ENCODE measurements around the gene FAM72A. TPM values are rescaled to one million over a fixed set of nuclear protein-coding genes. Genes with fewer than 3 reads are reported as not detected.
"Not testable (repeated sequence)": the region's sequence is repeated elsewhere in the genome, so short reads cannot be mapped to it uniquely, and the experiment has no call there.

Gene FAM72A
- polyA plus RNA-seq, 1 donor (not counting 4 experiments of a cell fraction or from before 2014, with no cell fraction given): 6.5 TPM

- H3K27ac ChIP-seq (ENCODE audit: control insufficient read depth, insufficient read depth, low read length); DNase-seq (ENCODE audit: low read depth, low spot score); H3K4me3 ChIP-seq (ENCODE audit: control insufficient read depth in 2 of 3, extremely low read depth in 1 of 3, insufficient read depth in 2 of 3, low read depth in 1 of 3, low read length in 3 of 3); H3K9me1 ChIP-seq (ENCODE audit: control insufficient read depth, extremely low read depth, insufficient read depth, low read length); FAIRE-seq; H3K9me3 ChIP-seq (ENCODE audit: control insufficient read depth, low read depth, low read length); H3K4me1 ChIP-seq (ENCODE audit: control insufficient read depth, extremely low read depth, insufficient read depth, low read length); dilution Hi-C loops (cut with MboI; ENCODE audit: extremely low pct_ligation_motif_present, low sequenced_read_pairs); H3K27me3 ChIP-seq (ENCODE audit: control insufficient read depth, extremely low read depth, insufficient read depth, low read length); H3K79me2 ChIP-seq (ENCODE audit: control insufficient read depth, insufficient read depth, low read length); H3K36me3 ChIP-seq (ENCODE audit: control insufficient read depth in 2 of 2, extremely low read depth in 1 of 2, insufficient read depth in 2 of 2, low read length in 2 of 2); H2AFZ ChIP-seq (ENCODE audit: control insufficient read depth, low read length); H3K9ac ChIP-seq (ENCODE audit: control insufficient read depth, extremely low read depth, insufficient read depth, low read length); H3K4me2 ChIP-seq (ENCODE audit: control insufficient read depth, extremely low read depth, insufficient read depth, low read depth, low read length); H4K20me1 ChIP-seq (ENCODE audit: control insufficient read depth, extremely low read depth, insufficient read depth, low read length): not testable (repeated sequence)
Measured at GRCh38 chr1:206176114-206176502, 26.5 kb downstream of the FAM72A start.

GRCh38 chr1:206175459-206176113 lies 27.1 kb downstream of the FAM72A start:
- H2AFZ ChIP-seq (ENCODE audit: control insufficient read depth, low read length); FAIRE-seq; H3K27ac ChIP-seq (ENCODE audit: control insufficient read depth, insufficient read depth, low read length); dilution Hi-C loops (cut with MboI; ENCODE audit: extremely low pct_ligation_motif_present, low sequenced_read_pairs); H3K4me1 ChIP-seq (ENCODE audit: control insufficient read depth, extremely low read depth, insufficient read depth, low read length); H3K79me2 ChIP-seq (ENCODE audit: control insufficient read depth, insufficient read depth, low read length); H4K20me1 ChIP-seq (ENCODE audit: control insufficient read depth, extremely low read depth, insufficient read depth, low read length); H3K9me1 ChIP-seq (ENCODE audit: control insufficient read depth, extremely low read depth, insufficient read depth, low read length); H3K36me3 ChIP-seq (ENCODE audit: control insufficient read depth in 2 of 2, extremely low read depth in 1 of 2, insufficient read depth in 2 of 2, low read length in 2 of 2); H3K9ac ChIP-seq (ENCODE audit: control insufficient read depth, extremely low read depth, insufficient read depth, low read length); H3K4me3 ChIP-seq (ENCODE audit: control insufficient read depth in 2 of 3, extremely low read depth in 1 of 3, insufficient read depth in 2 of 3, low read depth in 1 of 3, low read length in 3 of 3); H3K27me3 ChIP-seq (ENCODE audit: control insufficient read depth, extremely low read depth, insufficient read depth, low read length); H3K9me3 ChIP-seq (ENCODE audit: control insufficient read depth, low read depth, low read length): not testable (repeated sequence)
- TF ChIP-seq CTCF (optimal IDR thresholded peaks at IDR 0.05 in 1 of 3, IDR thresholded peaks at IDR 0.05 in 1 of 3, conservative IDR thresholded peaks at IDR 0.05 in 1 of 3; ENCODE audit: extremely low read depth in 1 of 3, insufficient read depth in 2 of 3, low read length in 3 of 3): peak in 1 of 3 experiments; percentile 25
- DNase-seq (ENCODE audit: low read depth, low spot score): peak; percentile 5
- H3K4me2 ChIP-seq (ENCODE audit: control insufficient read depth, extremely low read depth, insufficient read depth, low read depth, low read length): peak overlapping the region; percentile 41

GRCh38 chr1:206174182-206174868 lies 28.3 kb downstream of the FAM72A start:
- H3K4me1 ChIP-seq (ENCODE audit: control insufficient read depth, extremely low read depth, insufficient read depth, low read length); H3K79me2 ChIP-seq (ENCODE audit: control insufficient read depth, insufficient read depth, low read length); H3K27ac ChIP-seq (ENCODE audit: control insufficient read depth, insufficient read depth, low read length); FAIRE-seq; H3K27me3 ChIP-seq (ENCODE audit: control insufficient read depth, extremely low read depth, insufficient read depth, low read length); H3K4me3 ChIP-seq (ENCODE audit: control insufficient read depth in 2 of 3, extremely low read depth in 1 of 3, insufficient read depth in 2 of 3, low read depth in 1 of 3, low read length in 3 of 3); H2AFZ ChIP-seq (ENCODE audit: control insufficient read depth, low read length); DNase-seq (ENCODE audit: low read depth, low spot score); H3K9me1 ChIP-seq (ENCODE audit: control insufficient read depth, extremely low read depth, insufficient read depth, low read length); H3K4me2 ChIP-seq (ENCODE audit: control insufficient read depth, extremely low read depth, insufficient read depth, low read depth, low read length); H4K20me1 ChIP-seq (ENCODE audit: control insufficient read depth, extremely low read depth, insufficient read depth, low read length); H3K9me3 ChIP-seq (ENCODE audit: control insufficient read depth, low read depth, low read length); H3K36me3 ChIP-seq (ENCODE audit: control insufficient read depth in 2 of 2, extremely low read depth in 1 of 2, insufficient read depth in 2 of 2, low read length in 2 of 2); dilution Hi-C loops (cut with MboI; ENCODE audit: extremely low pct_ligation_motif_present, low sequenced_read_pairs); H3K9ac ChIP-seq (ENCODE audit: control insufficient read depth, extremely low read depth, insufficient read depth, low read length): not testable (repeated sequence)

GRCh38 chr1:206173110-206173719 lies 29.4 kb downstream of the FAM72A start:
- not testable (repeated sequence) for H3K4me2 ChIP-seq (ENCODE audit: control insufficient read depth, extremely low read depth, insufficient read depth, low read depth, low read length)

More at GRCh38 chr1:206173110-206173719, 29.4 kb downstream of the FAM72A start:
- H3K9me1 ChIP-seq (ENCODE audit: control insufficient read depth, extremely low read depth, insufficient read depth, low read length); H3K9me3 ChIP-seq (ENCODE audit: control insufficient read depth, low read depth, low read length); H3K79me2 ChIP-seq (ENCODE audit: control insufficient read depth, insufficient read depth, low read length); H3K9ac ChIP-seq (ENCODE audit: control insufficient read depth, extremely low read depth, insufficient read depth, low read length); DNase-seq (ENCODE audit: low read depth, low spot score); H3K4me1 ChIP-seq (ENCODE audit: control insufficient read depth, extremely low read depth, insufficient read depth, low read length); dilution Hi-C loops (cut with MboI; ENCODE audit: extremely low pct_ligation_motif_present, low sequenced_read_pairs); H3K4me3 ChIP-seq (ENCODE audit: control insufficient read depth in 2 of 3, extremely low read depth in 1 of 3, insufficient read depth in 2 of 3, low read depth in 1 of 3, low read length in 3 of 3); H3K27me3 ChIP-seq (ENCODE audit: control insufficient read depth, extremely low read depth, insufficient read depth, low read length); H4K20me1 ChIP-seq (ENCODE audit: control insufficient read depth, extremely low read depth, insufficient read depth, low read length); H3K36me3 ChIP-seq (ENCODE audit: control insufficient read depth in 2 of 2, extremely low read depth in 1 of 2, insufficient read depth in 2 of 2, low read length in 2 of 2); FAIRE-seq; H2AFZ ChIP-seq (ENCODE audit: control insufficient read depth, low read length); H3K27ac ChIP-seq (ENCODE audit: control insufficient read depth, insufficient read depth, low read length): not testable (repeated sequence)
